GM12878 (cell line): Measurements from ENCODE around the gene ZNF276. TPM values are rescaled to one million over a fixed set of nuclear protein-coding genes. Genes with fewer than 3 reads are reported as not detected.

Experiments used
- ASH2L ChIP-seq: fragments of 300-600, 200-600 bp; sonication (generic); IDR thresholded peaks from 2 replicates; pipeline ENCODE4 v1.6.1; 2017; ENCODE audit warnings: low read depth, mild to moderate bottlenecking, borderline replicate concordance
- BHLHE40 ChIP-seq, 2 experiments: fragments of 450-650 bp in 1 of 2; IDR thresholded peaks; 2 replicates each; pipeline ENCODE4 v1.6.1; 2011 to 2017; ENCODE audit warnings: low read depth in 2 of 2, borderline replicate concordance in 1 of 2, improper control_type of control experiment in 1 of 2, low read length in 1 of 2, mild to moderate bottlenecking in 1 of 2
- CBX5 ChIP-seq: sonication (generic); IDR thresholded peaks from 2 replicates; pipeline ENCODE4 v1.6.1; 2016; ENCODE audit warnings: low read depth, moderate library complexity, mild to moderate bottlenecking, inconsistent platforms
- DPF2 ChIP-seq: fragments of 450-650 bp; IDR thresholded peaks from 2 replicates; pipeline ENCODE4 v1.6.1; 2017; ENCODE audit warnings: mild to moderate bottlenecking
- ESRRA ChIP-seq: IDR thresholded peaks from 2 replicates; pipeline ENCODE4 v1.6.1; 2012; ENCODE audit warnings: mild to moderate bottlenecking, low read length, improper control_type of control experiment
- GATAD2B ChIP-seq: fragments of 450-650 bp; conservative IDR thresholded peaks from 2 replicates; pipeline ENCODE4 v1.6.1; 2017; ENCODE audit warnings: low read depth, mild to moderate bottlenecking, moderate library complexity
- IRF4 ChIP-seq: IDR thresholded peaks from 2 replicates; pipeline ENCODE4 v1.6.1; 2011; ENCODE audit warnings: low read depth, low read length
- MEF2A ChIP-seq: IDR thresholded peaks from 2 replicates; pipeline ENCODE4 v1.6.1; 2011; ENCODE audit warnings: low read depth, mild to moderate bottlenecking, low read length, moderate library complexity; ENCODE audit not compliant: insufficient read depth
- MXI1 ChIP-seq: fragments of 150-350 bp; IDR thresholded peaks from 2 replicates; pipeline ENCODE4 v1.6.1; 2011; ENCODE audit warnings: low read depth, mild to moderate bottlenecking, inconsistent platforms, low read length, improper control_type of control experiment
- NR2C1 ChIP-seq: fragments of 450-650 bp; IDR thresholded peaks from 2 replicates; pipeline ENCODE4 v1.6.1; 2017; ENCODE audit warnings: antibody characterized with exemption, mild to moderate bottlenecking, moderate library complexity
- PML ChIP-seq: IDR thresholded peaks from 2 replicates; pipeline ENCODE4 v1.6.1; 2012; ENCODE audit warnings: low read length, inconsistent platforms
- POLR2AphosphoS5 ChIP-seq: IDR thresholded peaks from 2 replicates; pipeline ENCODE4 v1.6.1; 2011; ENCODE audit warnings: mild to moderate bottlenecking, low read length, inconsistent platforms
- RAD21 ChIP-seq: IDR thresholded peaks from 2 replicates; pipeline ENCODE4 v1.6.1; 2011; ENCODE audit warnings: mild to moderate bottlenecking, low read depth, low read length, moderate library complexity; ENCODE audit not compliant: insufficient read depth
- REST ChIP-seq: IDR thresholded peaks from 2 replicates; pipeline ENCODE4 v1.6.1; 2012; ENCODE audit warnings: mild to moderate bottlenecking, low read depth, low read length
- SP1 ChIP-seq: IDR thresholded peaks from one replicate; pipeline ENCODE4 v1.6.1; 2011; ENCODE audit warnings: low read depth, low read length
- TAF1 ChIP-seq: IDR thresholded peaks from 2 replicates; pipeline ENCODE4 v1.6.1; 2011; ENCODE audit warnings: mild to moderate bottlenecking, low read depth, low read length, borderline replicate concordance
- USF1 ChIP-seq: IDR thresholded peaks from 2 replicates; pipeline ENCODE4 v1.6.1; 2011; ENCODE audit warnings: borderline replicate concordance, low read depth, mild to moderate bottlenecking, moderate library complexity, mixed read lengths, low read length; ENCODE audit not compliant: insufficient read depth; ENCODE audit errors: extremely low read length
- USF2 ChIP-seq: IDR thresholded peaks from 2 replicates; pipeline ENCODE4 v1.6.1; 2011; ENCODE audit warnings: low read depth, low read length, improper control_type of control experiment, borderline replicate concordance
- ZSCAN29 ChIP-seq: fragments of 450-650 bp; IDR thresholded peaks from 2 replicates; pipeline ENCODE4 v1.6.1; 2017; ENCODE audit warnings: mild to moderate bottlenecking, moderate library complexity
- polyA plus RNA-seq, 11 experiments: library from polyadenylated mRNA; depleted of rRNA in 4 of 11; unstranded in 6 of 11; stranded (reverse) in 5 of 11; fragments of >200 nt; fragmentation: Nextera tagmentation in 4 of 11; fragmentation: Illumina TruSeq in 1 of 11; extraction: Ambion mirVana in 4 of 11; extraction: Trizol in 1 of 11; gene quantifications; 1 replicate in 1 of 11; 2 replicates in 10 of 11; pipeline versions ENCODE4 v1.2.1 to v1.2.3, GENCODE V29; 2011 to 2016; ENCODE audit warnings: inconsistent platforms in 2 of 11, missing spikeins in 2 of 11, low read depth in 1 of 11
- total RNA-seq, 4 experiments: library from RNA; depleted of rRNA in 3 of 4; stranded (reverse); fragments of >200 nt in 3 of 4; fragmentation: Illumina TruSeq in 1 of 4; extraction: Trizol in 1 of 4; gene quantifications; 2 replicates each; pipeline versions ENCODE4 v1.2.1 to v1.2.3, GENCODE V29; 2013 to 2021
- TF ChIP-seq, protein P1 (sequence below): fragments of 450-650 bp; IDR thresholded peaks from 2 replicates; pipeline ENCODE4 v1.6.1; 2017; ENCODE audit warnings: borderline replicate concordance
- TF ChIP-seq, protein P2 (sequence below): fragments of 450-650 bp; IDR thresholded peaks from 2 replicates; pipeline ENCODE4 v1.6.1; 2016; ENCODE audit warnings: mild to moderate bottlenecking, moderate library complexity, borderline replicate concordance

ZNF276 gene
- total and polyA plus RNA-seq, 10 of the 15 experiments (the other 5 are each of a cell fraction or from before 2014, with no cell fraction given) = 0.27 to 22.7 (median 8.7) TPM

DNA sequence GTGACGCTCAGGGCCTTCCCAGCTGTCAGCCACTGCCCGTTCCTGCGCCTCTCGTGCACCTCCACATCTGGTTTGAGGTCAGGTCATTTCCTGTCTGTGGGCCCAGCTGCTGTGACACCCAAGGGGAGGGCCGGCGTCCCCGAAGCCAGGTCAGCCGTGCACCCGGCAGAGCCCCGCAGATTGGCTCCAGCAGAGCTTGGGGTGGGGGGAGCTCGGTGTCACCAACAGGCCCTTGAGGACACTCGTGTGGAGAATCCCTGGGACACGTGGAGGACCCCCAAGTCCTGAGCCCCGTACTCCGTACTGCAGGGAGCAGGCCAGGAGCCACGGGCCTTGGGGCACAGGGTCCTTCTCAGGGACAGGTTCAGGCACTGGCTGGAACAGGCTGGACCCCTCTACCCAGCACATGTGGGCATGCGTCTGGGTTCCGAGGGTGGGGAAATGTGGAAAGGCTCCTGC lies 24.6 kb upstream of the ZNF276 start (continued):
- TF ChIP-seq USF2 (no peak), DPF2 (0 out of 2 replicates have a peak, but pooled peaks have one; percentile 26), ESRRA (no peak), PML (no peak), TAF1 (no peak), SP1 (no peak), ZSCAN29 (no peak), USF1 (no peak), CBX5 (no peak), MEF2A (no peak), RAD21 (no peak), POLR2AphosphoS5 (no peak), MXI1 (no peak), GATAD2B (no peak), BHLHE40 (IDR thresholded peaks at IDR 0.05; ENCODE audit: borderline replicate concordance in 1 of 2, low read depth in 2 of 2, low read length in 1 of 2) (peak; percentile 82 to 88), REST (no peak), NR2C1 (no peak), ASH2L (no peak), IRF4 (no peak)
- TF ChIP-seq, protein P1, sequence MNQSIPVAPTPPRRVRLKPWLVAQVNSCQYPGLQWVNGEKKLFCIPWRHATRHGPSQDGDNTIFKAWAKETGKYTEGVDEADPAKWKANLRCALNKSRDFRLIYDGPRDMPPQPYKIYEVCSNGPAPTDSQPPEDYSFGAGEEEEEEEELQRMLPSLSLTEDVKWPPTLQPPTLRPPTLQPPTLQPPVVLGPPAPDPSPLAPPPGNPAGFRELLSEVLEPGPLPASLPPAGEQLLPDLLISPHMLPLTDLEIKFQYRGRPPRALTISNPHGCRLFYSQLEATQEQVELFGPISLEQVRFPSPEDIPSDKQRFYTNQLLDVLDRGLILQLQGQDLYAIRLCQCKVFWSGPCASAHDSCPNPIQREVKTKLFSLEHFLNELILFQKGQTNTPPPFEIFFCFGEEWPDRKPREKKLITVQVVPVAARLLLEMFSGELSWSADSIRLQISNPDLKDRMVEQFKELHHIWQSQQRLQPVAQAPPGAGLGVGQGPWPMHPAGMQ = no peak
- TF ChIP-seq, protein P2, sequence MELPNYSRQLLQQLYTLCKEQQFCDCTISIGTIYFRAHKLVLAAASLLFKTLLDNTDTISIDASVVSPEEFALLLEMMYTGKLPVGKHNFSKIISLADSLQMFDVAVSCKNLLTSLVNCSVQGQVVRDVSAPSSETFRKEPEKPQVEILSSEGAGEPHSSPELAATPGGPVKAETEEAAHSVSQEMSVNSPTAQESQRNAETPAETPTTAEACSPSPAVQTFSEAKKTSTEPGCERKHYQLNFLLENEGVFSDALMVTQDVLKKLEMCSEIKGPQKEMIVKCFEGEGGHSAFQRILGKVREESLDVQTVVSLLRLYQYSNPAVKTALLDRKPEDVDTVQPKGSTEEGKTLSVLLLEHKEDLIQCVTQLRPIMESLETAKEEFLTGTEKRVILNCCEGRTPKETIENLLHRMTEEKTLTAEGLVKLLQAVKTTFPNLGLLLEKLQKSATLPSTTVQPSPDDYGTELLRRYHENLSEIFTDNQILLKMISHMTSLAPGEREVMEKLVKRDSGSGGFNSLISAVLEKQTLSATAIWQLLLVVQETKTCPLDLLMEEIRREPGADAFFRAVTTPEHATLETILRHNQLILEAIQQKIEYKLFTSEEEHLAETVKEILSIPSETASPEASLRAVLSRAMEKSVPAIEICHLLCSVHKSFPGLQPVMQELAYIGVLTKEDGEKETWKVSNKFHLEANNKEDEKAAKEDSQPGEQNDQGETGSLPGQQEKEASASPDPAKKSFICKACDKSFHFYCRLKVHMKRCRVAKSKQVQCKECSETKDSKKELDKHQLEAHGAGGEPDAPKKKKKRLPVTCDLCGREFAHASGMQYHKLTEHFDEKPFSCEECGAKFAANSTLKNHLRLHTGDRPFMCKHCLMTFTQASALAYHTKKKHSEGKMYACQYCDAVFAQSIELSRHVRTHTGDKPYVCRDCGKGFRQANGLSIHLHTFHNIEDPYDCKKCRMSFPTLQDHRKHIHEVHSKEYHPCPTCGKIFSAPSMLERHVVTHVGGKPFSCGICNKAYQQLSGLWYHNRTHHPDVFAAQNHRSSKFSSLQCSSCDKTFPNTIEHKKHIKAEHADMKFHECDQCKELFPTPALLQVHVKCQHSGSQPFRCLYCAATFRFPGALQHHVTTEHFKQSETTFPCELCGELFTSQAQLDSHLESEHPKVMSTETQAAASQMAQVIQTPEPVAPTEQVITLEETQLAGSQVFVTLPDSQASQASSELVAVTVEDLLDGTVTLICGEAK = no peak
